LoVo (cell line): ENCODE data around the gene CBR4.

ENCODE experiments used
- DNase-seq: peaks from one replicate; pipeline ENCODE4 v3.0.0-alpha.2; 2016; ENCODE audit warnings: low spot score

CBR4 gene

GRCh38 chr4:169033660-169034059 is 23.6 kb upstream of the CBR4 start:
- DNase-seq: peak; percentile 37

DNA sequence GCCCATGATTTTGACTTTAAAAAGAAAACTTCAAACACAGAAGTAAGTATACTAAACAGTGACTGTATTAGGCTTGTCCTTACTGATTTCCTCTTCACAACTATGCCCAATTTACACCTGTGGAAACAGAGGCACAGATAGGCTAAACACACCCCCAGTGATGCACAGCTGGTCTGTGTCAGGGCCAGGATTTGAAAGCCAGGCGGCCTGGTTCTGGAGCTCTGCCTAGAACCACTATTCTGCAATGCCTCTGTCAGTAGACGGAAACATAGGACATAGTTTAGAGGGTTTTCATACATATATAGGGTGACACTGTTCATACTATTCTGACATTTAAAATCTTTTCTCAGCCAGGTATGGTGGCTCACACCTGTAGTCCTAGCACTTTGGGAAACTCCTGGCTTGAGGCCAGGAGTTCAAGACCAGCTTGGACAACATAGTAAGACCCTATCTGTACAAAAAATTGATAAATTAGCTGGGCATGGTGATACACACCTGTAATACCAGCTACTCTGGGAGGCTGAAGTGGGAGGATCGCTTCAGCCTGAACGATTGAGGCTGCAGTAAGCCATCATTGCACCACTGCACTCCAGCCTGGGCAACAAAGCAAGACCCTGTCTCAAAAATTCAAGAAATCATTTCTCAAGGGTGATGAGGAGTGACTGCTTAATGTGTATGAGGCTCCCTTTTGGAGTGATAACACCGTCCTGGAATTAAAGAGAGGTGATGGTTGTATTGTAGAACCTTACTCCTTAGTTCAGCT is 23.0 kb upstream of the CBR4 start:
- DNase-seq: no peak

- DNase-seq: no peak
Measured at GRCh38 chr4:169032194-169032593, 22.1 kb upstream of the CBR4 start.

GRCh38 chr4:169031392-169031791 is 21.3 kb upstream of the CBR4 start:
- no peak for DNase-seq

- no peak for DNase-seq
Measured at GRCh38 chr4:169030562-169030982, 20.5 kb upstream of the CBR4 start.

GRCh38 chr4:169029947-169030346 is 19.9 kb upstream of the CBR4 start:
- no peak for DNase-seq

- DNase-seq: no peak
Measured at GRCh38 chr4:169027663-169028062, 17.6 kb upstream of the CBR4 start.

DNA sequence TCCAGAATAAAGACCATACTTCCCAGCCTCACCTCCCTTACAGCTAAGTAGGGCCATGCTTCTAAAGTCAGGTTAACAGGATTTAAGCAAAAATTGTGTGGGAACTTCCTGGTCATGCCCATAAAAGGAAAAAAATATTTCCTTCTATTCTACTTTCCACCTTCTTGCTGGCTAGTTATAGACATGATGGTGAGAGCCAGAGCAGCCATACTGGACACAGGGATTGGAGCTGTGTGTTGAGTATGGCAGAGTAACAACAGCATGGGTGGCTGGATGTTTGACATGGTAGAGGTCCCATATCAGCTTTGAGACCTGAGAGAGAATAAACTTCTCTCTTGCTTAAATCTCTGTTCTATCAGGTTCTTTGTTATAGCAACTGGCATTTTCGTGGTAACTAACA is 15.1 kb upstream of the CBR4 start:
- DNase-seq: no peak

GRCh38 chr4:169024762-169025161 is 14.7 kb upstream of the CBR4 start:
- DNase-seq: peak; percentile 25

- no peak for DNase-seq
Measured at GRCh38 chr4:169018406-169018805, 8.4 kb upstream of the CBR4 start.

DNA sequence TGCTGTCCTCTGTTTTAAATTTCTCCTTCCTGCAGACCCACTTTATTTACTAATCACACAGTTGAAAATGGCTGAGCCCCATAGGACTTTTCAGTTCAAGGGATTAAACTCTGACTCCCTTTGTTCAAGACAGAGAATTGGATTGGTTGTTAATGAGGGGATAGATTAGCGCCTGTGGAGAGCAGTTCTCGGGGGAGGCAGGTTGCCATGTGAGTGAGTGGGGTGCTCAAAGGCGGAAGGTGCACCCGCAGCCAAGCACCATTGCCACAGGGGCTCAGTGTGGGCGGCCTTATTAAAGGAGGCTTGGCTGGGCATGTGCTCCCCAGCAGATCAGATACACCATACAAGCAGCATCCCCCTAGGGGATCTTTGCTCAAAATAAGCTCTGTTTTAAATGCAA is 7.9 kb upstream of the CBR4 start:
- DNase-seq: no peak

GRCh38 chr4:169015186-169015623 is 5.2 kb upstream of the CBR4 start:
- no peak for DNase-seq

- DNase-seq: no peak
Measured at GRCh38 chr4:169014586-169014985, 4.5 kb upstream of the CBR4 start.

GRCh38 chr4:169013396-169013795 is 3.3 kb upstream of the CBR4 start:
- no peak for DNase-seq

DNA sequence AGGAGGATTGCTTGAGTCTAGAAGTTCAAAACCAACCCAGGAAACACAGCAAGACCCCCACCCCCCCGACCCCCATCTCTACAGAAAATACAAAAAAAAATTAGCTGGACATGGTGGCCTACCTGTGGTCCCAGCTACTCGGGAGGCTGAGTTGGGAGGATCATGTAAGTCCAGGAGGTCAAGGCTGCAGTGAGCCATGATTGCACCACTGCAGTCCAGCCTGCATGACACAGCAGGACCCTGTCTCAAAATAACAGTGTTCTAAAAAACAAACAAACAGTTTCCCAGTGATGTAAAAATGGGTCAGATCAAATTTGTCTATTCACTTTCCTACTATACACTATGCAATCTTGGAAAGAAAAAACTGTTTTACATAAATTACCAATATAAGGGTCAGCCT is 2.0 kb upstream of the CBR4 start:
- DNase-seq: no peak

DNA sequence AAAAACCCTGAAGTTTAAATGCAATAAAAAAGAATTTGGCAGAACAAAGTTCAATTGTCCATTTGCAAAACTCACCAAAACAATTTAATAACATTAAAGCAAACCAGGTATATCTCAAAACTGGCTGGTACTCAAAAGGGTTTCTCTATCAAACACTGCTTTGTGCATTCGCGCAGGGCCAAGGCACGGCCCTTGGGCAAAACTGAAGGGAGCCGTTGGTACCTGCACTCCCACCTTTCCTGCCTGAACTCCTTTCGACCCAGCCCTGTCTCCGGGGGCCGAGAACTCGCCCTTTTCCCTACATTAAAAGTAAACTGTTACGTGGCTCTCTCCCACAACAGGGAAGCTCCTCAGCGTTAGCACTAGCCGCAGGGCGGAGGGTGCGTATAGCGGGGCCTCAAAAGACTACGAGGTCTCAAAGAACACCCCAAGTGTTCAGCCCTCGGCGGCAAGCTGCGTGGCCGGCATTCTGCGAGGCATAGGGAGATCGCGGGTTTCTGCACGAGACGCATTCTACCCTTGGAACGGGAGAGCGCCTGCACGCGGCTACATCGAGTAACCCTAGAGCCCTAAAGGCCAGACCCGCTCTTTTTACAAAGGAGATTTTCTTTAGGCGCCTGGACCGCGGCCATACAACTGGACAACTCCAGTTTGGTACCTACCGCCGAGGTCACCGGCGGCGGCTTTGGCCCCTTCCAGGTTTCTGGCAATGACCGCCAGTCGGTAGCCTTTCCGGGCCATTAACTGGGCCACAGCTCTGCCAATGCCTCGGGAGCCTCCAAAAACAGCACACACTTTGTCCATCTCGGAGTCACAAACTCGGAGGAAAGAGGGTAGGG is 550 bp downstream of the CBR4 start:
- DNase-seq: peak; percentile 49

GRCh38 chr4:169005453-169006099 is 4.5 kb downstream of the CBR4 start:
- DNase-seq: no peak

DNA sequence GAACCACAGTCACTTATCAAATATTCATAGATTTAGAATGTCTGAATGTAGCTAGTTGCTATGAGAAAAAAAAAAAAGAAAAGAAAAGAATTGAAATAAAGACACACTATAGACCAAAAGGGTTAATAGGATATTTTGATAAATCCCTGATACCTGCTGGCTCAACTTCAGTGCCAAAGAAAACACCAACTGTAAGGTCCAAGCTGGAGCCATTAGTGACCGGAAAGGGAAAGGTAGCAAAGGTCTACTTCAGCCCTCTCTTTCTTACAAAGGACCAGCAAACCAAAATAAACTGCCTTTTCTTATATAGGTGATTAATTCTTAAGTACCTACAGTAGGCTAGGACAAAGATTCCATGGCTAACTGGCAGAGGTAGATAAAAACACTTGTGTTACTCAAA is 9.7 kb downstream of the CBR4 start:
- DNase-seq: no peak

DNA sequence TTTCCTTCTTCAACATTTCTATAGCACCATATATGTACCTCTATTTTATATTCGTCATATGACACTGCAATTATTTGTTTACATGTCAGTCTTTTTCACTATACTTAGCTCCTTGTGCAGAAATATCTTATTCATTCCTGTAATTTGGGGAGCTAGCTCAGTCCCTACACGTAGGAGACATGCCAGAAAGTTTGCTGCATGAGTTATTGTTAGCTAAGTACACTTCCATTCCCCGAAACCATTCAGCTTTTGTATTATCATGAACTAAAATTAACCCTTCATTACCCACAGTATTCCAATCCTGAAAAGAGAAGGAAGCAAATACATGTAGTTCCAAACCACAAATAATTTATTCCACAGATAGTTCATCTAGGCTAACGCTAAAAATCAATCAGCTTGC is 10.2 kb downstream of the CBR4 start:
- DNase-seq: no peak

GRCh38 chr4:168998596-168998995 is 11.5 kb downstream of the CBR4 start:
- DNase-seq: no peak

DNA sequence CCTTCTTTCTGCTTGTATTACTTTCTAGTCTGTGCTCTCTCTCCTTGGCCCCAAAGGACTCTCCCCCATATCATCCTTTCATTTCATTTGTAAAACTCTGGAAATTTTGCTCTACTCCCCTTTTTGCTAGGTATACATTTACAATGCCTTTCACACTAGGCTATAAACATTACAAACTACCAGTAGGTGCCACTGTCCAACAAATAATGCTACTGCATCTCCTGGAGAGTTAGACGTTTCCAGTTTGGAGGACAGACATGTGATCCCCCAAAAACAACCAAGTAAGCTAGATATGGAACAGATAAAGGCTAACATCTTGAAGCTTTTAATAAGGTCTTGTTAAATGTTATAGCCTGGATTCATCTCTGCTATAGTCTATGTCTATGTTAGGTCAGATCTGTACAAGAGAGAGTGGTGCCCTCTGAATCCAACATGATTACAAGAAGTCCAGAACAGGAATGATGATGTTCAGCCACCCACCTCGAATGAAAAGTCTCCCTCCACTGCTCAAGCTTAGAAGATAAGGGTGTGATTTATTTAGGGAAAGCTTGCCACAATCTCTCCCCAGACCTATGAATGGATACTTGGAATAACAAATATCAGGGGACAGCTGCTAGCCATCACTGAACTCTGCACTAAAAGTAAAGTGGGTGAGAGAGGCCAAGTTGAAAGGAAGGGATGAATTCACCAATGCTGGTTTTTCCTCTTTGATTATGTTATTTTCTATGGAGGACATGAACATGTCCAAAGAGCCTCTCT is 14.3 kb downstream of the CBR4 start:
- DNase-seq: no peak

DNA sequence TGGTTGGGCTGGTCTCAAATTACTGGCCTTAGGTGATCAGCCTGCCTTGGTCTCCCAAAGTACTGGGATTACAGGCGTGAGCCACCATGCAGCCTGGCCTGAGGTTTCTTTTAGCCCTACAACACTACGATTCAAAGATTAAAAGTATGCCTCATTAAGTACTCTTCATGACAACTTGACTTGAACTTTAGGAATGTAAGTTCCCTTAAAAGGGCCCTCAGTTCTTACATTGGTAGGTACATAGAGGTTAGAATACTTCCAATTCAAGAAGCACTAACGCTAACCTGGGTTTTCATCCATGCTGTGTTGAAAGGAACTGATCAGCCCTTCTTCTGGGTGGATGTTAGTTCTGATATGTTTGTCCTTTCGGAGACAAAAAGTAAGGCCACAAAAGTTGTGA is 15.1 kb downstream of the CBR4 start:
- no peak for DNase-seq
